ENCODE results near the gene ERAP2. TPM values are rescaled to one million over a fixed set of nuclear protein-coding genes. Genes with fewer than 3 reads are reported as not detected.
"Not testable (repeated sequence)": the region's sequence is repeated elsewhere in the genome, so short reads cannot be mapped to it uniquely, and the experiment has no call there.

Gene ERAP2
- polyA plus RNA-seq, 12 donors: 2.0 to 22.8 (median 13.5) TPM; not detected in 1

- no peak for DNase-seq
These were observed 53.8 kb downstream of the ERAP2 start for GRCh38 chr5:96930058-96930457.

DNA sequence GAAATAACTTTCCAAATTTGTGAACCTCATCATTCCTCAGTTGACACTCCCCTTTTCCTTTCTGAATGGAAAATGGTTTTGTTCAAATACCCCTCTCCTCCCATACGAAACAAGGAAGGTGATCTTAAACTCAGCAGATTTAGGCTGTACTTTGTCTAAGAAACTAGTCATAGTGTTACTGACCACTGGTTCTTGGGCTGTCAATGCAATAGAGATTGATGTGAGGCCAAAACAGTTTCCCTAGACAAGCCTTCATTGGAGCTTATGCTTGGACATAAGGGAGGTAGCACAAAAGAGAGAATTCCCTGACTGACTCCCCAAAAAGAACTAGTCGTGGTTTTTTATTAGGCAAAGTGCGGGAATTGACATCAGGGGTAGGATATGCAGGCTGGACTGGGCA, 54.3 kb downstream of the ERAP2 start:
- no peak for DNase-seq

DNA sequence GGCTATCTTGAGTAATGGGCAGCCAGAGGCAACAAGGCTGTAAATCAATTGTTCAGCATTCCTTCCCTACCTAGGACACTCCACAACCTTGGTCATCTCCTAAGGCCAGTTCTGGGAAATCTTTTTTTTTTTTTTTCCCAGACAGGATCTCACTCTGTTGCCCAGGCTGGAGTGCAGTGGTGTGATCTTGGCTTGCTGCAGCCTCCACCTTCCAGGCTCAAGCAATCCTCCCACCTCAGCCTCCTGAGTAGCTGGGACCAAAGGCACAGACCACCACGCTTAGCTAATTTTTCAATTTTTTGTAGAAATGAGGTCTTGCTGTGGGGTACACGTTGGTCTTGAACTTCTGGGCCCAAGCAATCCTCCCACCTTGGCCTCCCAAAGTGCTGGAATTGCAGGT, 54.7 kb downstream of the ERAP2 start:
- not testable (repeated sequence) for DNase-seq

DNA sequence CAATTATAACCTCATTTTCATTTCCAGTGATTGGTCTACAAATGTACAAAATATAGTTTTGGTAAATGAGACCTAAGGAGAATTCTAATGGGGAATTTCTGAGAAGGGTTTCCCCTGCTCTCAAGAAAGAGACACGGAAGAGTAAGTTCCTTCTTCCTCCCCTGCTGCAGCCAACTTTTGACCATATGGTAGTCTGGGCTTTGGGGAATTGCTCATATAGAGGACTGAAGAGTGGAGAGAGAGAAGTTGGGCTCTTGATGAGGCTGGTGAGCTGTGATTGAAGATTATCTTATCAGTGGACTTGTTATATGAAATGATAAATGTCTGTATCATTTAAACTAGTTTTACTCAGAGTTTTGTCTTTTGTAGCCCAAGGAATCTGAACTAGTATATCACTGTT, 55.3 kb downstream of the ERAP2 start:
- DNase-seq: no peak

- DNase-seq: no peak
These were observed 55.7 kb downstream of the ERAP2 start for GRCh38 chr5:96932026-96932425.

GRCh38 chr5:96933764-96934707, 57.7 kb downstream of the ERAP2 start:
- DNase-seq: no peak

DNA sequence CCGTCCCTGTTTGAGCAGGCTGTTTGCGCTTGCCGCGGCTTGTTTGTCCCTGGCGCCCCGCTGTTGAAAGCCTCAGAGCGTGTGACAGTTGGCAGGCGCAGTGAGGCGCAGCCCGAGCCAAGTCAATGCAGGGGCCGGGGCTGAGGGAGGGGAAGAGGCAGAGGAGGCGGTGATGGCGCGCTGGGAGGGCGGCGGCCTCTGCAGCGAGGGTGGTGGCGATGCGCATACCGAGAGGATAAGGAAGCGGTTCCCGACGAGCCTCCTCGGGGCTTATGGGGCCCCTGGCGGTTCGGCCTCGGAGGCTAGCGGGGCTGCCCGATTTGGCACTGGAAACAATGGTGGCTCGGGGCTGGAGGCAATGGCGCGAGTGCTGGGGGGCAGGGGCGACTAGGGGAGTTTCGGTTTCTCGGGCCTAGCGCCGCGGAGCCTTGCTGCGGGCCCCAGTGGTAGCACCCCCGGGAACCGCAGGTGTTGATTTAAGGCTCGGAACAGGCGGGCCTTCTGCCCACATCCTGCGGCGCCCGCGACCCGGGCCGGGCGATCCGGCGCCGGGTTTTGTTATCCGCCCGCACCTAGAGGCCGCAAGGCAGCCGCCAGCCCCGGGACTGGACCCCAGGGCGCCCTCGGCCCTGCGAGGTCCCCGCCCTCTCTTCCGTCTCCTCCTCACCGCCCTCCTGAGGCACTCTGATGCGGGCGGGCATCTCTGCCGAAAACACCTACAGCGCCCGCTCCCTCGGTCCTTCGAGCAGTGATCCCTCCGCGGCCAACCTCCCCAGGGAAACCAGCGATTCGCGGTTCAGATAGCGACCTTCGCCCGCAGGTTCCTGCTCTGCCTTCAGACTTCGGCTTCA, 58.6 kb downstream of the ERAP2 start:
- DNase-seq: peak; percentile 90

- peak; percentile 94 for DNase-seq
These were observed 59.5 kb downstream of the ERAP2 start, which contains the start of gene LNPEP for GRCh38 chr5:96935559-96936430. Gene LNPEP, plus strand, starts transcription at chr5:96936080. Its CDS starts 76 bp downstream, at chr5:96936156.

DNA sequence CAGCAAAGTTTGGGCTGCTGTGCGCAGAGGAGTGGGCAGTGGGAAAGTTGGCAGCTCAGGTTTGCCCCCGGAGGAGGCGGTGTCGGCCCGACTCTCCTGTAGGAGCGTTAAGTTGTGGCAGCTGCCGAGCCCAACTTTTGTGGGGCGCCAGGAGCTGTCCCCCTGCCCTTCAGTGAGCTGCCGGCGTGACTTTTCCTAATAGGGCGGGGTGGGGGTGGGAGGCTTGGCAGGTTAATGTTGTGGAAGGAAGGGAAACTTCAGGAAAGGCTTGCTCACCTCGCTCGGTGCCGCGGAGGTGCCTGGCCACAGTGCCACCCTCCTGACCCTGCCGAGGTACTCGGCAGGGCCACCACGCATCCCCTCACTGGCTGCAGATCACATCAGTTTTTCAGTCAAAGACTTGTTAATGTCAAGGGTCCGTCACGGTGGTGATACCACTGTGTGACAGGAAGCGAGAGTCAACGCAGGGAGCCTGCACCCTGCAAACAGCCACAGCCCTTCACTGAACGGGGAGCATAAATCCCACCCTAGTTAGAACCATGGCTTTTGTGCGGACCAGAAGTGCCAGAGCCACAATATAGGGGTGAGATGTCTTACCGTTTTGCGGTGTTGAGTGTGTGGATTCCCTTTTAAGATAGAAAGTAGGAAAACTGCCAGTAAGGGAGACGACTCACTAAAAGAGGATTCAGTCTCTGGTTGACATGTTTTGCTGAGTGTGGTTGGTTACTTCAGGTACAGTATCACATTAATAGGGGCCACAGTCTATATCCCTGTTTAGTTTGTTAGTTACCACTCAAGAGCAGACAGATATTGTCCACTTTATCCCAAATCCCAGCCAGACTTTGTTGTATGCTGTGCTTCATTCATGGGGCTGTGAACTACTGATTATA, 60.4 kb downstream of the ERAP2 start:
- peak; percentile 46 for DNase-seq

DNA sequence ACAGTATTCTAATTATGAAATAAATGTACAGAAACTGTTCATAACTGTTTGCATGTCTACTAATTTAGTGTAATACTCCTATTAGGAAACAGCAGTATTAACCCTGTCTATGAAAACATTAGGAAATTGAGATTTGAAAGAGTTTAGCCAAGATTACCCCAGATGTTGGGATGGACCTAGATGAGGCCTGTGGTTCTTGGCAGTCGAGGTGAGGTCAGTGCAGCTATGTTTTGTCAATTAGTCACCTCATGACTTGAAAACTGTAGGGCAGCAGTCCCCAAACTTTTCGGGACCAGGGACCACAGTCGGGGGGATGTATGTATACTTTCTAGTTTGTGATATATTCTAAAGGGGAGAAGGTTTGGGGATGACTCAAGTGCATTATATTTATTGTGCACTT, 64.3 kb downstream of the ERAP2 start:
- no peak for DNase-seq

DNA sequence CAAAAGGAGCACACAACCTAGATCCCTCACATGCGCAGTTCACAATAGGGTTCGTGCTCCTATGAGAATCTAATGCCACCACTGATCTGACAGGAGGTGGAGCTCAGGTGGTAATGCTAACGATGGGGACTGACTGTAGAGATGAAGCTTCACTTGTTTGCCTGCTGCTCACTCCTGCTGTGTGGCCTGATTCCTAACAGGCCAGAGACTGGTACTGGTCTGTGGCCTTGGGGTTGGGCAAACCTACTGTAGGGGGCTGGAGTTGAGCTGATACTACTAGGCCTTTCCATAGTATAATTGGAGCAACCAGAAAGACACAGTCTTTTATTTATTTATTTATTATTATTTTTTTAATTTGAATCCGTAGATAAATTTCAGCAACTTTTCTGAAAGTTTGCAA, 64.8 kb downstream of the ERAP2 start:
- no peak for DNase-seq

DNA sequence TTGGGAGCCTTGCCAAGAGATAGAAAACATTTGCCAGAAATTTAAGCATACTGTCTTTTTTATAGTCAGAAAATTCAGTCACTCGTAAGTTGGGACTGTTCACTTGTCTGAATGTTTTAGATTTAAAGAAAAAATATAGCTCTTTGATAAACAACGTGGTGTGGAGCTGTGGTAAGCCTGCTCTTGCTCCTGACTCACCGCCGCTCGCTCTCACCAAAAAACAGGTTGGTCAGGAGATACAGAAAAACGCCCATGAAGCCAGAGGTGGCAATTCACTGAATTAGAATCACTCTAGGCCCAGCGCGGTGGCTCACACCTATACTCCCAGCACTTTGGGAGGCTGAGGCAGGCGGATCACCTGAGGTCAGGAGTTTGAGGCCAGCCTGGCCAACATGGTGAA, 65.8 kb downstream of the ERAP2 start:
- DNase-seq: no peak

DNA sequence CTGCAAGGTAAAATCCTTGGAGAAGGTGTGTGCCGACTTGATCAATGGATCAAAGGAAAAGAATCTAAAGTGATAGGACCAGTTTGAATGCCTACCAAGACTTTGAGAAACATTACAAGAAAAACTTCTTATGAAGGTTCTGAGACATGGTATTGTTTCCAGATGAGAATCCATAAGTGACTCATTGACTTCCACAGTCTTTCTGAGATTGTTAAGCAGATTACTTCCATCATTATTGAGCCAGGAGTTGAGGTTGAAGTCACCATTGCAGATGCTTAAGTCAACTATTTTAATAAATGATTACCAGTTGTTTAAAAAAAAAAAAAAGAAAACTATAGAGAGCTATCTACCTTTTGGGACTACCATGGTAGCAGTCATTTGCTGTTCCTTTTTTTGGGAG, 66.6 kb downstream of the ERAP2 start:
- no peak for DNase-seq

DNA sequence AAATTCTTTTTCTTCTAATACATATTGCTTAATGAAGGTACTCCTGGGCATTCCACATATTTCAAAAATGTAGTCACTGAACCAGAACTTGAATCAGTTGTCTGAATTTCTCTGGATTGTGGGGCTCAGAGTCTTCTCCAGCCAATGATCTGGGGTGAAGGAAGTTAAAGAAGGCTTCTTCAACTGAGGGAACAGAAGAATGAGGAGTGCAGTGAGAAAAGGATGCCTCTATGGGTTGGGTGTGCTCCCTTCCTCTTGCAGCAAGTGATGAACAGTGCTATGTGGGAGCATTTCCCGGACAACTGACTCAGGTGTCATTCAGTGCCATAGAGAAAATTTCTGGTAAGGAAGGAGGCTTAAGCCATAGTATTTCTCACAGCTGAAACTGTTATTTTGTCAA, 67.5 kb downstream of the ERAP2 start:
- no peak for DNase-seq

DNA sequence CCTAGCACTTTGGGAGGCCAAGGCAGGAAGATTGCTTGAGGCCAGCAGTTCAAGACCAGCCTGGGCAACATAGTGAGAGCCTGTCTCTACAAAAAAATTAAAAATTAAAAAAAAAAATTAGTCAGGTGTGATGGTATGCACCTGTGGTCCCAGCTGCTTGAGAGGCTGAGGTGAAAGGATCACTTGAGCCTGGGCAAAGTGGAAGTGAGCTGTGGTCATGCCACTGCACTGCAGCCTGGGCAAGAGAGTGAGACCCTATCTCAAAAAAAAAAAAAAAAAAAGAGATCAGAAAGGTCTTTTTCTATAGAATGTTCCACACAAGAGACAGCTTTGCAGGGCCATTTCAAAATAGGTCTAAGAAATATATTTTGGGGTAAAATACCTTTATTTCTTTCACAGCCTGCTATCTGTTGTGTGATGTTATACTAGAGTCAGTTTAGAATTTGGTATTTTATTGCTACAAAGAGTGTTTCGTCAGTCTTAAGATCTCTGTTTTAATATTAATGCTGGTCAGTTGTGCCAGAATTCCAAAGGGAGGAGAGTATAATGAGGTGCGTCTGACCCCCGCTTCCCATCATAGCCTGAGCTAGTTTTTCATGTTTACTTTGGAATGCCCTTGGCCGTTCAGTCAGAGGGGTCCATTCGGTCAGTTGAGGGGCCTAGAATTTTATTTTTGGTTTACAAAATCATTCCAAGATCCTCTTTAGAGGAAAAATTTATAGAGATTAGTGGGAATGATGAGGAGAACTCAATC, 69.0 kb downstream of the ERAP2 start:
- DNase-seq: no peak

DNA sequence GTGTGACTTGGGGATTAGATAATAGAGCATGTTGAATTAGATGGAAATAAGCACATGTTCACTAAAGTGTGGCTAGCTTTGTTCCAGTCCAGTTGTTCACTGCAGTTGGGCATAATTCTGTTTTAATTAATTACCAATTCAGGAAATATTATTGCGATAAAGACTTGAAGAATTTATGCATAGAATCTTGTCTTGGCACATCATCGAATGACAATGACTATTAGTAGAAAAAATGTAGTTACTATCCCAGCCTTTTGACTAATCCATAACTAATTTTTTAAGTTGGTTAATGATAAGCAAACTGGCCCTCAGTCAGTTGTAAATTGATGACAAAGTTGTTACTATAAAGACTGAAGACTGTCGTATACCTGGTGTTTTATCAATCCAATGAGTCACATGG, 70.1 kb downstream of the ERAP2 start:
- no peak for DNase-seq

GRCh38 chr5:96952118-96952750, 75.9 kb downstream of the ERAP2 start:
- DNase-seq: no peak

DNA sequence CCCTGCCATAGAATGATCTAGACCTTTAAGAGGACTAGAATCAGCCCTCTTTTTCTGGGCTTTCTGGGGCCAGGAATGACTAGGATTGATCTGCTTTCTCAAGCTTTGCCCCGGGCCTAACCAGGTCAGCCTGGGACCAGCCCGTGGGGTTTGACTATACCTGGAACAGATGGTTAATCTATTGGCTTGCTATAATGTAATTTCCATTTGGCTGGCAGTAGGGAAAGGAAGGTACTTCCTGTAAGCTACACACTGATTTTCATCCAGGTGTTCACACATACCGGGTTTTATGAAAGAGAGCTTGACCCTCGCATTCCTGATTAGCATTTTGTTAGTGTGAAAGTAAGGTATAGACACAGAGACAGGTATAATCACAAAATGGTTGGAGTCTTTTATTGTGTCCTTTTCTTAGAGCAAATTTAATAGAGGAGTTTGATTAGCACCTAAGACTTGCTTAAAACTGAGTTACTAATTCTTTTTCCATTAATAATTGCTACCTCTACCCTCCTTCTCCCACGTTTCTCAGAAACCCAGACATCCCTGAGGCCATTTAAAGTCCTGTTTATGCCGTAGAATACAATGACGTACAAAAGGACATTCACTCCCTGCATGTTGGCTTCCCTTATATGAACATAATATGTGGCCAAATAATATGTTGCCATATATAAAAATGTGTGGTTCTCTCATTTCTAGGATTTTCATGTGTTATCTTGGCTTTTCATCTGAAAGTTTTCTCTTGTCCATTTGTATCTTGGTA, 76.9 kb downstream of the ERAP2 start:
- no peak for DNase-seq

All from muscle of arm (tissue), 12 donors.